Prostate gland (tissue), 2 donors: ENCODE measurements around the gene REG4. TPM values are rescaled to one million over a fixed set of nuclear protein-coding genes. Genes with fewer than 3 reads are reported as not detected.

ENCODE experiments used
- DNase-seq: peaks from one replicate; pipeline ENCODE4 v3.0.0-alpha.2; 2019; ENCODE audit warnings: low spot score
- H3K27ac ChIP-seq, 2 donors: fragments of 200-600 bp; sonication (generic); 2 replicates each; pipeline ENCODE4 v1.5.1; 2017 to 2019
- H3K27me3 ChIP-seq: fragments of 200-600 bp; sonication (generic); replicated peaks from 2 replicates; pipeline ENCODE4 v1.5.1; 2019; ENCODE audit not compliant: insufficient read depth
- H3K36me3 ChIP-seq, 2 donors: fragments of 200-600 bp; sonication (generic); 1 replicate in 1 of 2; 2 replicates in 1 of 2; pipeline versions ENCODE4 v1.5.1 to v1.8.1; 2017 to 2019
- H3K4me1 ChIP-seq: fragments of 200-600 bp; sonication (generic); replicated peaks from 2 replicates; pipeline ENCODE4 v1.5.1; 2019
- H3K4me3 ChIP-seq, 2 donors: fragments of 200-600 bp; sonication (generic); 2 replicates each; pipeline ENCODE4 v1.5.1; 2017 to 2019
- H3K9me3 ChIP-seq: fragments of 200-600 bp; sonication (generic); 2 replicates; pipeline ENCODE4 v1.5.1; 2017
- CTCF ChIP-seq, 4 experiments: fragments of 200-600 bp in 2 of 4; fragments of 450-650 bp in 2 of 4; sonication (generic) in 2 of 4; IDR thresholded peaks; 1 replicate in 3 of 4; 2 replicates in 1 of 4; pipeline ENCODE4 v1.5.1; 2016 to 2019; ENCODE audit warnings: antibody characterized with exemption in 4 of 4, mild to moderate bottlenecking in 2 of 4, moderate library complexity in 2 of 4
- POLR2A ChIP-seq: fragments of 450-650 bp; IDR thresholded peaks from one replicate; pipeline ENCODE4 v1.6.1; 2016; ENCODE audit warnings: antibody characterized with exemption, mild to moderate bottlenecking
- POLR2AphosphoS5 ChIP-seq: sonication (generic); formaldehyde crosslinking; IDR thresholded peaks from one replicate; pipeline ENCODE4 v1.6.1; 2017; ENCODE audit warnings: antibody characterized with exemption
- WGBS: methylation state at CpG from one replicate; pipeline ENCODE4 v1.1.5; 2018; 5-methylcytosine and 5-hydroxymethylcytosine counted together
- intact Hi-C: fragments of 100-400 bp; cut with DNase I; formaldehyde crosslinking; loops from one replicate; pipeline ENCODE4 v1.14.2; 2022
- total RNA-seq, 2 donors: library from RNA; depleted of rRNA; stranded (reverse); fragments of >200 nt; gene quantifications; one replicate each; pipeline ENCODE4 v1.1.0, GENCODE V29; 2016

Gene REG4
- total RNA-seq, 2 donors from 2014 or later: 0.62 to 2.0 TPM

- Histone ChIP-seq H3K27me3 (no peaks in the 10 kb centered on the region), H3K4me1 (no peaks in the 10 kb centered on the region), H3K27ac (no peak overlapping the region), H3K4me3 (no peak overlapping the region), H3K36me3 (no peaks in the 10 kb centered on the region), H3K9me3 (no peaks in the 10 kb centered on the region)
- no peak for TF ChIP-seq POLR2AphosphoS5
- TF ChIP-seq POLR2A: no peak
- no peak for TF ChIP-seq CTCF (IDR thresholded peaks at IDR 0.05)
- intact Hi-C loops: no loop called here
- no peak for DNase-seq
- WGBS: 74% methylated on average over 9 of the region's 9 CpGs
Measured at GRCh38 chr1:119795261-119796200, 15.7 kb downstream of the REG4 start.

GRCh38 chr1:119794876-119795240, 16.4 kb downstream of the REG4 start:
- Histone ChIP-seq H3K27ac (no peak overlapping the region), H3K36me3 (no peaks in the 10 kb centered on the region), H3K9me3 (no peaks in the 10 kb centered on the region), H3K4me1 (no peaks in the 10 kb centered on the region), H3K27me3 (no peaks in the 10 kb centered on the region), H3K4me3 (no peak overlapping the region)
- TF ChIP-seq POLR2A (no peak), POLR2AphosphoS5 (no peak), CTCF (IDR thresholded peaks at IDR 0.05) (no peak)
- WGBS: 63% methylated on average over 3 of the region's 3 CpGs
- no peak for DNase-seq
- intact Hi-C loops: no loop called here

GRCh38 chr1:119794230-119794875, 16.9 kb downstream of the REG4 start:
- Histone ChIP-seq H3K9me3 (no peaks in the 10 kb centered on the region), H3K27me3 (no peaks in the 10 kb centered on the region), H3K27ac (no peak overlapping the region), H3K4me3 (no peak overlapping the region), H3K36me3 (no peaks in the 10 kb centered on the region), H3K4me1 (no peaks in the 10 kb centered on the region)
- WGBS: 68% methylated on average over 8 of the region's 8 CpGs
- no peak for TF ChIP-seq CTCF (IDR thresholded peaks at IDR 0.05)
- TF ChIP-seq POLR2A: no peak
- no peak for TF ChIP-seq POLR2AphosphoS5
- intact Hi-C loops: no loop called here
- DNase-seq: no peak

- TF ChIP-seq CTCF (IDR thresholded peaks at IDR 0.05) (no peak), POLR2A (no peak), POLR2AphosphoS5 (no peak)
- intact Hi-C loops: no loop called here
- no peaks in the 10 kb centered on the region for H3K36me3 ChIP-seq
- no peaks in the 10 kb centered on the region for H3K9me3 ChIP-seq
- H3K27me3 ChIP-seq: no peaks in the 10 kb centered on the region
- no peaks in the 10 kb centered on the region for H3K4me1 ChIP-seq
- no peak overlapping the region for H3K4me3 ChIP-seq
- no peak overlapping the region for H3K27ac ChIP-seq
- 92% methylated on average over 4 of the region's 4 CpGs for WGBS
- no peak for DNase-seq
Measured at GRCh38 chr1:119791377-119791776, 19.9 kb downstream of the REG4 start.
